Endodermal cell (in vitro differentiated cells): ENCODE measurements around the gene GJA3. TPM values are rescaled to one million over a fixed set of nuclear protein-coding genes. Genes with fewer than 3 reads are reported as not detected.

Experiments
- DNase-seq: peaks from one replicate; pipeline ENCODE4 v3.0.0-alpha.2; 2017
- H3K27ac ChIP-seq: 2 replicates; pipeline ENCODE4 v1.5.1; 2013; ENCODE audit warnings: mild to moderate bottlenecking, low read depth, low read length, moderate library complexity
- H3K27me3 ChIP-seq: 2 replicates; pipeline ENCODE4 v1.6.1; 2013; ENCODE audit warnings: mild to moderate bottlenecking, low read length, moderate library complexity; ENCODE audit not compliant: insufficient read depth, control insufficient read depth, poor library complexity, severe bottlenecking
- H3K36me3 ChIP-seq: 2 replicates; pipeline ENCODE4 v1.7.0; 2013; ENCODE audit warnings: mild to moderate bottlenecking, low read length, moderate library complexity; ENCODE audit not compliant: control insufficient read depth, insufficient read depth
- H3K4me1 ChIP-seq: one replicate; pipeline ENCODE4 v1.7.0; 2013; ENCODE audit warnings: low read length; ENCODE audit not compliant: control insufficient read depth, insufficient read depth
- H3K4me3 ChIP-seq: 2 replicates; pipeline ENCODE4 v1.5.1; 2013; ENCODE audit warnings: mild to moderate bottlenecking, low read length, moderate library complexity
- H3K9ac ChIP-seq: 2 replicates; pipeline ENCODE4 v1.6.1; 2013; ENCODE audit warnings: mild to moderate bottlenecking, low read length, moderate library complexity; ENCODE audit not compliant: poor library complexity, severe bottlenecking; ENCODE audit errors: extremely low read depth
- H3K9me3 ChIP-seq: 2 replicates; pipeline ENCODE4 v1.6.1; 2013; ENCODE audit warnings: mild to moderate bottlenecking, low read length, moderate library complexity; ENCODE audit not compliant: control insufficient read depth
- H3K27ac Mint-ChIP-seq: 2 replicates; pipeline ENCODE4 v1.8.0; 2020; ENCODE audit warnings: mixed read lengths
- H3K27me3 Mint-ChIP-seq: 2 replicates; pipeline ENCODE4 v1.8.0; 2021; ENCODE audit warnings: mild to moderate bottlenecking, mixed read lengths; ENCODE audit not compliant: insufficient read depth
- H3K36me3 Mint-ChIP-seq: 2 replicates; pipeline ENCODE4 v1.8.0; 2020; ENCODE audit warnings: low read depth, mixed read lengths
- H3K4me1 Mint-ChIP-seq: 2 replicates; pipeline ENCODE4 v1.8.0; 2020; ENCODE audit warnings: mixed read lengths
- H3K4me3 Mint-ChIP-seq: 2 replicates; pipeline ENCODE4 v1.8.0; 2020; ENCODE audit warnings: mild to moderate bottlenecking, moderate library complexity, mixed read lengths
- H3K9me3 Mint-ChIP-seq: 2 replicates; pipeline ENCODE4 v1.8.0; 2020; ENCODE audit warnings: mild to moderate bottlenecking, mixed read lengths
- CTCF ChIP-seq: fragments of 200-600 bp; sonication (generic); conservative IDR thresholded peaks from 2 replicates; pipeline ENCODE4 v1.5.0; 2021; ENCODE audit warnings: antibody characterized with exemption, mild to moderate bottlenecking
- whole genome bisulfite sequencing, 2 experiments: methylation state at CpG; one replicate each; pipeline versions ENCODE4 v1.1.5 to v1.1.7; 2013; ENCODE audit warnings: missing lambda C conversion rate in 2 of 2, mixed read lengths in 1 of 2; ENCODE audit not compliant: insufficient coverage in 1 of 2, insufficient read length in 1 of 2; 5-methylcytosine and 5-hydroxymethylcytosine counted together
- total RNA-seq, 2 donors: library from RNA; stranded (reverse); fragmentation: NEBNext Ultra II Directional in 1 of 2; extraction: Animal tissue kit (Norgen Biotek cat#: 25700) in 1 of 2; gene quantifications; 2 replicates in 1 of 2; 3 replicates in 1 of 2; pipeline ENCODE4 v1.2.1, GENCODE V29; 2021

The GJA3 gene
- total RNA-seq, 2 donors from 2014 or later, result 0.07 to 0.09 TPM

GRCh38 chr13:20118268-20119140 lies 42.3 kb downstream of the GJA3 start:
- peaks cover 7% of the 10 kb centered on the region for H3K4me1 Mint-ChIP-seq
- DNase-seq, result peak; percentile 90
- Histone ChIP-seq H3K27ac (no peak overlapping the region), H3K4me3 (peak overlapping the region; percentile 77), H3K27me3 (peaks cover 11% of the 10 kb centered on the region), H3K9me3 (no peaks in the 10 kb centered on the region), H3K9ac (no peak overlapping the region), H3K36me3 (no peaks in the 10 kb centered on the region), H3K4me1 (no peaks in the 10 kb centered on the region)
- peak overlapping the region; percentile 63 for H3K4me3 Mint-ChIP-seq
- TF ChIP-seq CTCF, result peak; percentile 78
- no peak overlapping the region for H3K27ac Mint-ChIP-seq
- peaks cover 9% of the 10 kb centered on the region for H3K27me3 Mint-ChIP-seq
- H3K9me3 Mint-ChIP-seq, result no peaks in the 10 kb centered on the region
- H3K36me3 Mint-ChIP-seq, result no peaks in the 10 kb centered on the region
- 11 to 12% methylated on average over 21 to 45 of the region's 55 CpGs for WGBS, 2 experiments

GRCh38 chr13:20116213-20116612 lies 44.6 kb downstream of the GJA3 start:
- H3K27me3 ChIP-seq, result peaks cover 11% of the 10 kb centered on the region
- Mint-ChIP-seq H3K36me3 (no peaks in the 10 kb centered on the region), H3K27me3 (peaks cover 2% of the 10 kb centered on the region), H3K27ac (no peak overlapping the region), H3K4me1 (peaks cover 7% of the 10 kb centered on the region), H3K9me3 (no peaks in the 10 kb centered on the region), H3K4me3 (no peak overlapping the region)
- no peak overlapping the region for H3K9ac ChIP-seq
- H3K27ac ChIP-seq, result no peak overlapping the region
- H3K4me3 ChIP-seq, result no peak overlapping the region
- 94 to 100% methylated on average over 2 to 6 of the region's 6 CpGs for WGBS, 2 experiments
- peak; percentile 43 for TF ChIP-seq CTCF
- no peaks in the 10 kb centered on the region for H3K4me1 ChIP-seq
- no peaks in the 10 kb centered on the region for H3K9me3 ChIP-seq
- DNase-seq, result peak; percentile 61
- no peaks in the 10 kb centered on the region for H3K36me3 ChIP-seq

- H3K27me3 Mint-ChIP-seq, result peaks cover 2% of the 10 kb centered on the region
- Histone ChIP-seq H3K9ac (no peak overlapping the region), H3K9me3 (no peaks in the 10 kb centered on the region), H3K4me3 (no peak overlapping the region), H3K36me3 (no peaks in the 10 kb centered on the region), H3K27me3 (peaks cover 11% of the 10 kb centered on the region), H3K4me1 (no peaks in the 10 kb centered on the region), H3K27ac (no peak overlapping the region)
- TF ChIP-seq CTCF, result no peak
- H3K27ac Mint-ChIP-seq, result no peak overlapping the region
- no peak overlapping the region for H3K4me3 Mint-ChIP-seq
- H3K4me1 Mint-ChIP-seq, result peaks cover 4% of the 10 kb centered on the region
- H3K9me3 Mint-ChIP-seq, result no peaks in the 10 kb centered on the region
- peak; percentile 40 for DNase-seq
- 91 to 100% methylated on average over 2 to 10 of the region's 10 CpGs for WGBS, 2 experiments
- H3K36me3 Mint-ChIP-seq, result no peaks in the 10 kb centered on the region
Observed at GRCh38 chr13:20114066-20114610, 46.7 kb downstream of the GJA3 start.
